Nephron progenitor cell (in vitro differentiated cells): ENCODE data around the gene DAB1.

Experiments
- DNase-seq: peaks from one replicate; pipeline ENCODE4 v3.0.0; 2021
- H3K27ac Mint-ChIP-seq: 2 replicates; pipeline ENCODE4 v1.8.0; 2021; ENCODE audit warnings: mild to moderate bottlenecking, moderate library complexity, mixed read lengths
- H3K27me3 Mint-ChIP-seq: 2 replicates; pipeline ENCODE4 v1.8.0; 2021; ENCODE audit warnings: mild to moderate bottlenecking, low read depth, mixed read lengths; ENCODE audit not compliant: poor library complexity
- H3K36me3 Mint-ChIP-seq: 2 replicates; pipeline ENCODE4 v1.8.0; 2021; ENCODE audit warnings: low read depth, mixed read lengths
- H3K4me1 Mint-ChIP-seq: 2 replicates; pipeline ENCODE4 v1.8.0; 2021; ENCODE audit warnings: mixed read lengths
- H3K4me3 Mint-ChIP-seq: 2 replicates; pipeline ENCODE4 v1.8.0; 2021; ENCODE audit warnings: mild to moderate bottlenecking, moderate library complexity, mixed read lengths
- H3K9me3 Mint-ChIP-seq: 2 replicates; pipeline ENCODE4 v1.8.0; 2021; ENCODE audit warnings: mild to moderate bottlenecking, moderate library complexity, mixed read lengths
- CTCF ChIP-seq: fragments of 200-600 bp; sonication (generic); IDR thresholded peaks from 2 replicates; pipeline ENCODE4 v1.5.0; 2021; ENCODE audit warnings: antibody characterized with exemption

Gene DAB1

DNA sequence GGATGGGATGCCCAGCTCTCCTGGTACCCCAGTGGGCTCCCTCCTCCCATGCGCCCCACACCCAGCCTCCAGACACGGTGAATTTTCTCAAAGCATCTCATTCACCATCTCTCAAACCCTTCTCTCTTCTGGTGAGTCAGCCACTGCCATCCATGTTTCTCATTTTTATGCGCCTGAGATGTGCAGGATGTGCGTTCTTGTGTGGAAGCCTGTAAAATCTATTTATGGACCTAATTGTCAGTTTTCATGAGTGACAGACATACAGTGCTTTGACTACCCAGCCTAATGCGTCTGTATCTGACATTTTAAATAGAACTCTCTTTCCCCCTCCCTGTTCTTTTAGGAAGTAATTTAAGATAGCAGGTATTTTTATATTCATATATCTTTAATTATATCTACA lies 158.8 kb downstream of the DAB1 start:
- Mint-ChIP-seq H3K27me3 (no peaks in the 10 kb centered on the region), H3K27ac (no peak overlapping the region), H3K4me3 (no peak overlapping the region), H3K4me1 (peaks cover 16% of the 10 kb centered on the region), H3K36me3 (no peaks in the 10 kb centered on the region), H3K9me3 (no peaks in the 10 kb centered on the region)
- no peak for TF ChIP-seq CTCF
- DNase-seq: no peak

DNA sequence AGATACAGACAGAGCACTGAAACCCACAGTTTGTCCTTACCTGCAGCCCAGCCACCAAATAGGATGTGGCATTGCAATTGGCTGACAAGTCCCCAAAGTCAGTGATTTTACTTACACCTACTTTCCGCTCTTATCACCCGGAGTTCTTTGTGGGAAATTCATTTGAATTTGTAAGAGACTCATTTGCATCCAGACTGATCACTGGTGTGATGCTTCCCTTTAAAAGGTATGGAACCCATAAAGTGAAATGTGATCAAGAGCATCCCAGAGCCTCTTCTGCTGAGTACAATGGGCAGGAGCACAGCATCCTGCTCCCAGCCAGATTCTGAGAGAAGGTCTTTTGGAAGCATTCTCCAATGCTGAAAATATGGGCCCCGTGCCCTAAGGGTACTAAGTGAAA lies 161.4 kb downstream of the DAB1 start:
- Mint-ChIP-seq H3K4me1 (peaks cover 22% of the 10 kb centered on the region), H3K36me3 (no peaks in the 10 kb centered on the region), H3K27ac (no peak overlapping the region), H3K9me3 (peaks cover 10% of the 10 kb centered on the region), H3K27me3 (no peaks in the 10 kb centered on the region), H3K4me3 (no peak overlapping the region)
- no peak for TF ChIP-seq CTCF
- no peak for DNase-seq

GRCh38 chr1:57258557-57259325 lies 165.1 kb downstream of the DAB1 start:
- H3K4me1 Mint-ChIP-seq: peaks cover 22% of the 10 kb centered on the region
- peaks cover 10% of the 10 kb centered on the region for H3K9me3 Mint-ChIP-seq
- no peaks in the 10 kb centered on the region for H3K27me3 Mint-ChIP-seq
- H3K4me3 Mint-ChIP-seq: no peak overlapping the region
- DNase-seq: no peak
- TF ChIP-seq CTCF: no peak
- H3K27ac Mint-ChIP-seq: peak overlapping the region; percentile 25
- no peaks in the 10 kb centered on the region for H3K36me3 Mint-ChIP-seq

GRCh38 chr1:57255945-57256344 lies 167.9 kb downstream of the DAB1 start:
- Mint-ChIP-seq H3K4me1 (peaks cover 27% of the 10 kb centered on the region), H3K27me3 (no peaks in the 10 kb centered on the region), H3K36me3 (no peaks in the 10 kb centered on the region), H3K27ac (no peak overlapping the region), H3K9me3 (peaks cover 10% of the 10 kb centered on the region), H3K4me3 (no peak overlapping the region)
- no peak for TF ChIP-seq CTCF
- DNase-seq: no peak

GRCh38 chr1:57254022-57254421 lies 169.8 kb downstream of the DAB1 start:
- Mint-ChIP-seq H3K4me3 (no peak overlapping the region), H3K9me3 (peaks cover 10% of the 10 kb centered on the region), H3K4me1 (peaks cover 16% of the 10 kb centered on the region), H3K27ac (no peak overlapping the region), H3K27me3 (no peaks in the 10 kb centered on the region), H3K36me3 (no peaks in the 10 kb centered on the region)
- TF ChIP-seq CTCF: no peak
- DNase-seq: no peak
